ENCODE results near the gene SLC2A4RG.
"Not testable (repeated sequence)": the region's sequence is repeated elsewhere in the genome, so short reads cannot be mapped to it uniquely, and the experiment has no call there.

The SLC2A4RG gene

GRCh38 chr20:63722967-63723622, 16.5 kb upstream of the SLC2A4RG start:
- H3K4me1 ChIP-seq (ENCODE audit: insufficient read depth, low read length); H3K9ac ChIP-seq (ENCODE audit: low read depth, low read length); H3K9me3 ChIP-seq (ENCODE audit: control insufficient read depth, insufficient read depth, low read length); H3K36me3 ChIP-seq (ENCODE audit: insufficient read depth, low read length): not testable (repeated sequence)

GRCh38 chr20:63730189-63730733, 9.3 kb upstream of the SLC2A4RG start:
- not testable (repeated sequence) for H3K9ac ChIP-seq (ENCODE audit: low read depth, low read length); H3K4me1 ChIP-seq (ENCODE audit: insufficient read depth, low read length)

GRCh38 chr20:63731410-63731809, 8.2 kb upstream of the SLC2A4RG start:
- Histone ChIP-seq H3K9ac (ENCODE audit: low read depth, low read length) (no peak overlapping the region), H3K4me1 (ENCODE audit: insufficient read depth, low read length) (no peaks in the 10 kb centered on the region), H3K9me3 (ENCODE audit: control insufficient read depth, insufficient read depth, low read length) (no peaks in the 10 kb centered on the region), H3K36me3 (ENCODE audit: insufficient read depth, low read length) (no peaks in the 10 kb centered on the region; the same call in 1 of the 2 replicates)

More at GRCh38 chr20:63730189-63730733, 9.3 kb upstream of the SLC2A4RG start:
- H3K36me3 ChIP-seq (ENCODE audit: insufficient read depth, low read length); H3K9me3 ChIP-seq (ENCODE audit: control insufficient read depth, insufficient read depth, low read length): not testable (repeated sequence)

GRCh38 chr20:63732118-63733095, 7.2 kb upstream of the SLC2A4RG start:
- H3K4me1 ChIP-seq (ENCODE audit: insufficient read depth, low read length) = no peaks in the 10 kb centered on the region; the same call in 1 of the 2 replicates
- H3K9me3 ChIP-seq (ENCODE audit: control insufficient read depth, insufficient read depth, low read length) = no peaks in the 10 kb centered on the region
- H3K9ac ChIP-seq (ENCODE audit: low read depth, low read length) = no peak overlapping the region
- no peaks in the 10 kb centered on the region; the same call in 1 of the 2 replicates for H3K36me3 ChIP-seq (ENCODE audit: insufficient read depth, low read length)

- H3K4me1 ChIP-seq (ENCODE audit: insufficient read depth, low read length) = no peaks in the 10 kb centered on the region; the same call in 1 of the 2 replicates
- H3K9ac ChIP-seq (ENCODE audit: low read depth, low read length) = no peak overlapping the region
- no peaks in the 10 kb centered on the region; the same call in 1 of the 2 replicates for H3K36me3 ChIP-seq (ENCODE audit: insufficient read depth, low read length)
- no peaks in the 10 kb centered on the region for H3K9me3 ChIP-seq (ENCODE audit: control insufficient read depth, insufficient read depth, low read length)
Measured at GRCh38 chr20:63733117-63733516, 6.5 kb upstream of the SLC2A4RG start.

- Histone ChIP-seq H3K4me1 (ENCODE audit: insufficient read depth, low read length) (peaks cover 3% of the 10 kb centered on the region; the same call in 1 of the 2 replicates), H3K9me3 (ENCODE audit: control insufficient read depth, insufficient read depth, low read length) (no peaks in the 10 kb centered on the region), H3K36me3 (ENCODE audit: insufficient read depth, low read length) (no peaks in the 10 kb centered on the region; the same call in 1 of the 2 replicates), H3K9ac (ENCODE audit: low read depth, low read length) (no peak overlapping the region)
Measured at GRCh38 chr20:63733579-63734081, 5.9 kb upstream of the SLC2A4RG start.

- H3K9ac ChIP-seq (ENCODE audit: low read depth, low read length) = no peak overlapping the region
- no peaks in the 10 kb centered on the region; the same call in 1 of the 2 replicates for H3K36me3 ChIP-seq (ENCODE audit: insufficient read depth, low read length)
- H3K9me3 ChIP-seq (ENCODE audit: control insufficient read depth, insufficient read depth, low read length) = no peaks in the 10 kb centered on the region
- peaks cover 3% of the 10 kb centered on the region; the same call in 1 of the 2 replicates for H3K4me1 ChIP-seq (ENCODE audit: insufficient read depth, low read length)
Measured at GRCh38 chr20:63734111-63734945, 5.2 kb upstream of the SLC2A4RG start.

GRCh38 chr20:63734946-63735858, 4.4 kb upstream of the SLC2A4RG start:
- Histone ChIP-seq H3K9ac (ENCODE audit: low read depth, low read length) (no peak overlapping the region), H3K36me3 (ENCODE audit: insufficient read depth, low read length) (no peaks in the 10 kb centered on the region; the same call in 1 of the 2 replicates), H3K9me3 (ENCODE audit: control insufficient read depth, insufficient read depth, low read length) (no peaks in the 10 kb centered on the region), H3K4me1 (ENCODE audit: insufficient read depth, low read length) (peaks cover 3% of the 10 kb centered on the region; the same call in 1 of the 2 replicates)

- Histone ChIP-seq H3K36me3 (ENCODE audit: insufficient read depth, low read length) (no peaks in the 10 kb centered on the region; the same call in 1 of the 2 replicates), H3K9ac (ENCODE audit: low read depth, low read length) (peak within 1 kb of the TSS; percentile 33; the same call in 1 of the 2 replicates), H3K4me1 (ENCODE audit: insufficient read depth, low read length) (peaks cover 3% of the 10 kb centered on the region; the same call in 1 of the 2 replicates), H3K9me3 (ENCODE audit: control insufficient read depth, insufficient read depth, low read length) (no peaks in the 10 kb centered on the region)
Measured at GRCh38 chr20:63735859-63736718, 3.5 kb upstream of the SLC2A4RG start, which contains the start of gene LIME1. LIME1 (plus strand) TSS chr20:63736664; CDS start chr20:63737550, 886 bp downstream.

GRCh38 chr20:63736893-63737694, 2.5 kb upstream of the SLC2A4RG start:
- no peaks in the 10 kb centered on the region; the same call in 1 of the 2 replicates for H3K36me3 ChIP-seq (ENCODE audit: insufficient read depth, low read length)
- H3K9ac ChIP-seq (ENCODE audit: low read depth, low read length) = peak overlapping the region; percentile 33; the same call in 1 of the 2 replicates
- H3K4me1 ChIP-seq (ENCODE audit: insufficient read depth, low read length) = peaks cover 3% of the 10 kb centered on the region; the same call in 1 of the 2 replicates
- H3K9me3 ChIP-seq (ENCODE audit: control insufficient read depth, insufficient read depth, low read length) = no peaks in the 10 kb centered on the region

- Histone ChIP-seq H3K9me3 (ENCODE audit: control insufficient read depth, insufficient read depth, low read length) (no peaks in the 10 kb centered on the region), H3K36me3 (ENCODE audit: insufficient read depth, low read length) (no peaks in the 10 kb centered on the region; the same call in 1 of the 2 replicates), H3K9ac (ENCODE audit: low read depth, low read length) (no peak overlapping the region; the same call in 1 of the 2 replicates), H3K4me1 (ENCODE audit: insufficient read depth, low read length) (peaks cover 3% of the 10 kb centered on the region; the same call in 1 of the 2 replicates)
Measured at GRCh38 chr20:63737695-63737944, 2.0 kb upstream of the SLC2A4RG start.

Data from ES-I3 (cell line).